Fibroblast of pulmonary artery (primary cell): Measurements from ENCODE around the gene AKAP5.
"Not testable (repeated sequence)": the region's sequence is repeated elsewhere in the genome, so short reads cannot be mapped to it uniquely, and the experiment has no call there.

Experiments
- DNase-seq: peaks from one replicate; pipeline ENCODE4 v3.0.0-alpha.2; 2010; ENCODE audit warnings: low read depth
- H3K4me3 ChIP-seq: replicated peaks from 2 replicates; pipeline ENCODE4 v1.5.1; 2011; ENCODE audit warnings: low read depth, mild to moderate bottlenecking, control low read depth, low read length, moderate library complexity
- TF ChIP-seq, protein P1 (sequence below): IDR thresholded peaks from 2 replicates; pipeline ENCODE4 v1.5.1; 2011; ENCODE audit warnings: mild to moderate bottlenecking, control low read depth, low read length, inconsistent platforms; ENCODE audit errors: missing control alignments

The AKAP5 gene

GRCh38 chr14:64515053-64515452 lies 49.8 kb downstream of the AKAP5 start:
- DNase-seq, result no peak
- TF ChIP-seq, protein P1, sequence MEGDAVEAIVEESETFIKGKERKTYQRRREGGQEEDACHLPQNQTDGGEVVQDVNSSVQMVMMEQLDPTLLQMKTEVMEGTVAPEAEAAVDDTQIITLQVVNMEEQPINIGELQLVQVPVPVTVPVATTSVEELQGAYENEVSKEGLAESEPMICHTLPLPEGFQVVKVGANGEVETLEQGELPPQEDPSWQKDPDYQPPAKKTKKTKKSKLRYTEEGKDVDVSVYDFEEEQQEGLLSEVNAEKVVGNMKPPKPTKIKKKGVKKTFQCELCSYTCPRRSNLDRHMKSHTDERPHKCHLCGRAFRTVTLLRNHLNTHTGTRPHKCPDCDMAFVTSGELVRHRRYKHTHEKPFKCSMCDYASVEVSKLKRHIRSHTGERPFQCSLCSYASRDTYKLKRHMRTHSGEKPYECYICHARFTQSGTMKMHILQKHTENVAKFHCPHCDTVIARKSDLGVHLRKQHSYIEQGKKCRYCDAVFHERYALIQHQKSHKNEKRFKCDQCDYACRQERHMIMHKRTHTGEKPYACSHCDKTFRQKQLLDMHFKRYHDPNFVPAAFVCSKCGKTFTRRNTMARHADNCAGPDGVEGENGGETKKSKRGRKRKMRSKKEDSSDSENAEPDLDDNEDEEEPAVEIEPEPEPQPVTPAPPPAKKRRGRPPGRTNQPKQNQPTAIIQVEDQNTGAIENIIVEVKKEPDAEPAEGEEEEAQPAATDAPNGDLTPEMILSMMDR, result no peak
- H3K4me3 ChIP-seq, result no peak overlapping the region

DNA sequence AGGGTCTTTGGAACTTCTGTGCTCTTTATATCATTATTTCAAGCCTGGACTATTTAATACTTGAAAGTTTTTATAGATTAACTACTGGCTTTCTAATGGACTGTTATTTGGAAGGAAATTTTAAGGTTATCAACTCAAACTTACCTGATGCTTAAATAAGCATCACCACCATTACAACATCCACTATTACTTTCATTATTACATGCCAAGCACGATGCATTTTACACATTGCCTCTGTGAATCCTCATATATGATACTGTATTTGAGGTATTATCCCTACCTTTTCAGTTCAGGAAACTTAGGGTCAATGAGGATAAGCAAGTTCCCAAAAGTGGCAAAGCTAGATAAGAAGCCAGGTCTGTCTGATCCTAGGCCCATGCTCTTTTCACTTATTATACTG lies 51.7 kb downstream of the AKAP5 start:
- TF ChIP-seq, protein P1, result no peak
- no peak overlapping the region for H3K4me3 ChIP-seq
- DNase-seq, result no peak

- DNase-seq, H3K4me3 ChIP-seq: not testable (repeated sequence)
These were observed 52.4 kb downstream of the AKAP5 start for GRCh38 chr14:64517667-64518066.

GRCh38 chr14:64518229-64518628 lies 52.9 kb downstream of the AKAP5 start:
- H3K4me3 ChIP-seq, result no peak overlapping the region
- TF ChIP-seq, protein P1, result no peak
- DNase-seq, result no peak

DNA sequence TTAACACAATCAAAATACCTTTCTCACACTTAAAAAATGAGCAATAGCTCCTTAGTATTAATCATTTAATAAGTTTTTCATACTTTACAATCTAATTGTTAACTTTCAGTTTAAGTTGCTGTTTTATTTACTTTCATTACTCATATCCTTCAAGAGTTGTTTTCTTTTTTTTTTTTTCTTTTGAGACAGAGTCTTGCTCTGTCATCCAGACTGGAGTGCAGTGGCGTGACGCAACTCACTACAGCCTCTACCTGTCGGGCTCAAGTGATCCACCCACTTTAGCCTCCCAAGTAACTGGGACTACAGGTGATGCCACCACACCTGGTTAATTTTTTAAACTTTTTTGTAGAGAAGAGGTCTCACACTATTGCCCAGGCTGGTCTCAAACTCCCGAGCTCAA lies 55.4 kb downstream of the AKAP5 start:
- H3K4me3 ChIP-seq, result no peak overlapping the region
- TF ChIP-seq, protein P1, result no peak
- no peak for DNase-seq

GRCh38 chr14:64522591-64523355 lies 57.5 kb downstream of the AKAP5 start:
- H3K4me3 ChIP-seq, result no peak overlapping the region
- TF ChIP-seq, protein P1, result no peak
- DNase-seq, result no peak
